Left ventricle myocardium superior (tissue), 1 donor: ENCODE measurements around the gene HPCAL4. TPM values are rescaled to one million over a fixed set of nuclear protein-coding genes. Genes with fewer than 3 reads are reported as not detected.
A peak's percentile ranks its signal among the peaks of the same experiment; 100 is the strongest.

Experiments used
- ATAC-seq: fragments of 200-7000 bp; cut with Tn5 transposase; one replicate; pipeline ENCODE4 v1.9.1; 2020; ENCODE audit warnings: mild to moderate bottlenecking, moderate library complexity
- DNase-seq: peaks from one replicate; pipeline ENCODE4 v3.0.0-alpha.2; 2020
- intact Hi-C: fragments of 100-400 bp; cut with micrococcal nuclease; formaldehyde crosslinking; loops from one replicate; pipeline ENCODE4 v1.11.0; 2022
- total RNA-seq: library from RNA; stranded (reverse); fragmentation: NEBNext Ultra II Directional; extraction: Animal tissue kit (Norgen Biotek cat#: 25700); gene quantifications from one replicate; pipeline ENCODE4 v1.2.1, GENCODE V29; 2021
- donor health status: DM: no; HTN: yes; CAD: no; lungs with severe emphysema.

Gene HPCAL4
- total RNA-seq, 1 donor from 2014 or later = 2.4 TPM

GRCh38 chr1:39659110-39659509, 32.1 kb downstream of the HPCAL4 start:
- ATAC-seq = no peak
- no peak for DNase-seq
- intact Hi-C loops = loop anchor here (10.0 kb wide), 1 partner anchor 66 kb away; no protein-coding TSS in a partner anchor

DNA sequence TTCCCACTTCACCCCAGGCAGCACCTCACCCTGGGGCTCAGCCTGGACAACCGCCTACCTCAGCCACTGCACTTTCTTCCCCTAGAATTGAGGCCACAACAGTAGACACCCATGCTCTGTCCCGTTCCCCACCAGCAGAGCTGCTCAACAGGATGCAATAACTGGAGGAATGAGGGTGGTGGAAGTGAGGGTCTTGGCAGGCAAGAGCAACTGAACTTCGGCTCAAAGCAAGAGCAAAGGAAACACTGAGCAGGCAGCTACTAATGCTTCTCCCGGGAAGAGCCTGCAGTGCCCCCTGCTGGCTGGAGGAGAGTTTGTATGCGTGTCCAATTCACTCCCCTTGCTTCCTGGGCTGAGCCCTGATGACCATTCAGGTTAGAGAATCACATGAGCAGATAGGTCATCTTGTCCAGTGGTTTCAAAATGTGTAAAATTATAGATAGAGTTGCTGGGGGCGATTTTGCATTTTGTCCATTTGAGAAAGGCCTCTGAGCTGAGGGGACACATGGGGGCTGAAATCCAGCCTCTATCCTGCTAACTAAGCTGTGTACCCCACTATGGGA, 33.2 kb downstream of the HPCAL4 start:
- intact Hi-C loops = loop anchor here (10.0 kb wide), 1 partner anchor 67 kb away; no protein-coding TSS in a partner anchor
- DNase-seq (peak; percentile 85), ATAC-seq (peak; percentile 48)

DNA sequence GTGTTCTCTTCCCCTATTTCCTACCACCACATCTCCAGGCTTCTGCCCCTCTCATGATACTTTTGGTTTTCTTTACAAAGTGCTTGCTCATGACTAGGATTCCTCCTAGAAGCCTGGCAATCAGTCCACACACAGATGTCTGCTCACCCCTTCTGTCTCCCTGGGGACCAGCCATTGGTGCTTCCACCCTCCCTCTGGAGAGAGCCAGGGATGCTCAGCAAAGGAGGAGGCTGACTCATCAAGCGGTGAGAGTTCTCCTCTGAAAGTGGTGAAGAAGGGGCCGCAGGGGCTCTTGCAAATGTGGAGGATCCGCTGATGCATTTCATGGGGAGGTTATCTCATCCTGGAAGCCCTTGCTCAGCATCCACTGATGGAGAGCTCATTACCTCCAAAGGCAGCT, 33.8 kb downstream of the HPCAL4 start:
- ATAC-seq = no peak
- intact Hi-C loops = loop anchor here (10.0 kb wide), 1 partner anchor 67 kb away; no protein-coding TSS in a partner anchor
- DNase-seq = no peak

- ATAC-seq = no peak
- intact Hi-C loops = loop anchor here (10.0 kb wide), 1 partner anchor 68 kb away; no protein-coding TSS in a partner anchor
- DNase-seq = no peak
These were observed 34.8 kb downstream of the HPCAL4 start for GRCh38 chr1:39656391-39656790.

DNA sequence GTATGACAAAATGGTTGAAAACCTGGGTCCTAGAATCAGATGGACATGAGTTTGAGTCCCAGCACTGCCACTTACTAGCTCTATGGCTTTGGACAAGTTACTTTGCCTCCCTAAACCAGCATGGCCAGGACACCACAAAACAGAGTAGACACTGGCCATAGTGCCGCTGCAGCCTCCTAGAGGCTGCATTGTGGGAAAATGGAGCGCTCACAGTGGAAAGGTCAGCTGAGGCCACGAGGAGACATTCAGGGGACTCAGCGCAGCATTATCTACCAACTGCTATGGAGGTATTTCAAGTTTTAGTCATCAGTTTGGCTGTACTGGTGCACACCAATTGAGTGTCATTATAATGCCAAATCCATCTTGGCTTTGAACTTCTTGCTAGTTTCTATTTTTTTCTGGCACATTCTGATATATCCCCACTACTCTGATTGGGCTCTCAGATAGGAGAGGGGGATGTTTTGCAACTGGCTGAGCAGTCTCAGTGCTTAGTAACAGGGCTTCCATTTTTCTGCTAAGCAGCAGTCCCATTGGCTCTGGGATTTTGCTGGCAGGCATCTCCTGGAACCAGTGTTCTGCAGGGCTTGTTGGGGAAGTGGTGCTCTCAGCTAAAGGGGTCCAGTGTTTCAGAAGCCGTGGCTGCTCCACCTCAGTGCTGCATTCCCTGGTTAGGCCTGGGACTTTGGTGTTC, 35.5 kb downstream of the HPCAL4 start:
- intact Hi-C loops = loop anchor here (10.0 kb wide), 1 partner anchor 69 kb away; no protein-coding TSS in a partner anchor
- ATAC-seq = peak; percentile 4
- DNase-seq = no peak

DNA sequence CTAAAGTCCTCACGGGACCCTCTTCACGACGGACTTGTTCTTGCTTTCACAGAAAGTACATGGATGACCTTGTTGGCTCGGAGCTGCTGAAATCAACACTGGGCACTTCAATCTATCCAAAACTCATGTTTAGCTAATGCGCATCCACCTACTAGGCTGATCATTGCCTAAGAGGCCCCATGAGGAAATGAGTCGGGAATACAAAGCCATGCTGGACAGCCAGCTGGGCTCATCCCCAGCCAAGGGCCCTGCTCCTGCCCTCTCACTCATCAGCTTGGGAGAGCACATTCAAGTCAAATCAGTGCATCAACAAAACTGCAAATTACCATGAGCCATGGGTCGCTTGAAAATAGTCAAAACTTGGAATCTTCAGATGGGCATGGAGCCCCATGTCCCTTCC, 36.9 kb downstream of the HPCAL4 start:
- intact Hi-C loops = loop anchor here (5.0 to 10.0 kb wide), 2 partner anchors 47 to 71 kb away; no protein-coding TSS in a partner anchor
- ATAC-seq (no peak), DNase-seq (no peak)

GRCh38 chr1:39653546-39654031, 37.6 kb downstream of the HPCAL4 start:
- intact Hi-C loops = loop anchor here (5.0 to 10.0 kb wide), 2 partner anchors 46 to 71 kb away; no protein-coding TSS in a partner anchor
- ATAC-seq = peak; percentile 66
- DNase-seq = peak; percentile 86

- no peak for DNase-seq
- intact Hi-C loops = loop anchor here (5.0 to 10.0 kb wide), 2 partner anchors 45 to 72 kb away; no protein-coding TSS in a partner anchor
- ATAC-seq = peak; percentile 2
These were observed 38.7 kb downstream of the HPCAL4 start for GRCh38 chr1:39652554-39652953.

DNA sequence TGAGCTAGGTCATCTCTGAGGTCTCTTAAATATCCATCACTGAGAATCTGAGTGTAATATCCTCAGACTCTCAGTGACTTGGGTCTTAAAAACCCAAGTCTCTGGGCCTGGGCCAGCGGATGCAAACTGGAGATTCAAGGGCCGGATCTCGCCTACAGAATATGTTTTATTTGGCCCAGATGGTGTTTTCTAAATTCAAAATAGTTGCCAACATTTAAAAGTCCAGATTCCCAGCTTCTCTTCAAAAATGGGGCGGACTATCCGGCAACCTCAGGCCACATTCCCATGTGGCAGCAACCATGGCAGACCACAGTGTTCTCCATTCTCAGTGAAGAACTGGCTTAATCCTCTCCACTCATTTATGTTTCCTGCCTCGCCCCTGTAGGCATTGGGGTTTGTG, 39.1 kb downstream of the HPCAL4 start:
- DNase-seq = peak; percentile 81
- ATAC-seq = peak; percentile 68
- intact Hi-C loops = loop anchor here (5.0 to 10.0 kb wide), 2 partner anchors 45 to 73 kb away; no protein-coding TSS in a partner anchor

- no peak for ATAC-seq
- no peak for DNase-seq
- intact Hi-C loops = loop anchor here (5.0 to 10.0 kb wide), 2 partner anchors 43 to 74 kb away; no protein-coding TSS in a partner anchor
These were observed 40.8 kb downstream of the HPCAL4 start for GRCh38 chr1:39650431-39650830.

GRCh38 chr1:39649636-39650185, 41.5 kb downstream of the HPCAL4 start:
- ATAC-seq (no peak), DNase-seq (no peak)
- intact Hi-C loops = loop anchor here (5.0 to 10.0 kb wide), 2 partner anchors 42 to 75 kb away; no protein-coding TSS in a partner anchor

GRCh38 chr1:39648496-39648895, 42.7 kb downstream of the HPCAL4 start:
- ATAC-seq = no peak
- intact Hi-C loops = no loop called here
- no peak for DNase-seq

- intact Hi-C loops = no loop called here
- DNase-seq (no peak), ATAC-seq (no peak)
These were observed 44.0 kb downstream of the HPCAL4 start for GRCh38 chr1:39647247-39647646.

DNA sequence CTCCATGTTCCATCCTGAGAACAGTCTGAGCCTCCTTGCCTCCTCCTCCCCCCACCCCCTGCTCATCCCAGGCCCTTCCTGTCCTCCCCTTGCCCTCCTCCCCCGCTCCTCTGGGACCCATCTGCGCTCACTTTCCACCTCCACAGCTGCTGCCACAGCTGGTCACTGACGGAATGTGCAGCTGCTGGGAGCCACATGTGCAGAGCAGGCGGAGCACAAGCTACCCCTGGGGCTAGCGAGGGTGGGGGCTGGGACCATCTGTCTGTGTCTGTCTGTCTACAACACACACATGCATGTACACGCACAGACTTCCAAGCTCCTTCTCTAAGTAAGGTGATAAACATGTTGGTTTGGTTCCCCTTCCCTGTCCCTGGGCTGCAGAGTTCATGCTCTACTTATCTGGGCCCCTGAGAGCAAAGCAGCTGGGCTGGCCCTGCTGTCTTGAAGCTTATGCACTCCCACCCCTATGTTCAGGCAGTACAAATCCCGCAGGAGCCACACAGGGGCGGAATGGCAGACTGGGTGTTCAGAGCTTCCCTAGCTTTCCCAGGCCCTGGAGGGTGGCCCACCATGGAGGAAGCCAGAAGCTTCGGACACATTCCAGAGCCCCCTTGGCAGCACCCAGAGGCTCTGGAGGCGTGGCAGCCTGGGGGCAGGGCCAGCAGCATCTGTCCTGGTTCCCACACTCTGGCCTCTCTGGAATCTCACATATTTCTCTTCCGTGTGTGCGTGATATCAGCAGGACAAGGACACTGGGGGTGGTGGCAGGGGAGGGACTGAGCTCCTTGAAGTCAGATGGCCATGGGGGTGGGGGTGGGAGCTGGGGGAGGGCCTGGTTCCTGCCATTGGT, 44.8 kb downstream of the HPCAL4 start:
- ATAC-seq (peak; percentile 88), DNase-seq (peak; percentile 93)
- intact Hi-C loops = no loop called here

DNA sequence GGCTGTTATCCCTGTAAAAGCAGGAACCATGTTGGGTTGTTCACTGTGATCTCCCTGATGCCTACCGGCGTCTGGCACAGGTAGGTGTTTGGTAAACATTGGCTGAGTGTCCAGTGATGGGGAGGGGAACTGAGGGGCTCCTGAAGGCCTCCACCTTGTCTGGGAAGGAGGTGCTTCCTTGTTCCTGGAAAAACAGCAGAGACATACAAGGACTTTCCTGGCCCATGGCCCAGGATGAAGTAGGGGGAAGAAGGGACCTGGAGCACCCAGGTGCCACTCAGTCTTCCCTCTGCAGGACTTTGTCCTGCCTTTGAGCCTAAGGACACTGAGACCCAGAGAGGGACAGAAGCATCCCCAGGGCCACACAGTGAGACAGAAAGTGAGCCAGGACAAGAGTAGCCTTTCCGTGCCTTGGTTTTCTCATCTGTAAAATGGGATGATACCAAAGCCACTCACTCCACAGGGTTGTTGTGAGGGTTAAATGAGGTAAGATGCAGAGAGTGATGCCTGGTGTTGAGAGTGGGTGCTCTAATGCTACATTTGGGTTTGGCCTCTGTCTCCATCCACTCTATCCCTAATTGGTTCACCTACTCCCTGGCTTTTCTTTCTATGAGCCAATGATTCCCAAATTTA, 45.7 kb downstream of the HPCAL4 start:
- intact Hi-C loops = no loop called here
- ATAC-seq = no peak

DNA sequence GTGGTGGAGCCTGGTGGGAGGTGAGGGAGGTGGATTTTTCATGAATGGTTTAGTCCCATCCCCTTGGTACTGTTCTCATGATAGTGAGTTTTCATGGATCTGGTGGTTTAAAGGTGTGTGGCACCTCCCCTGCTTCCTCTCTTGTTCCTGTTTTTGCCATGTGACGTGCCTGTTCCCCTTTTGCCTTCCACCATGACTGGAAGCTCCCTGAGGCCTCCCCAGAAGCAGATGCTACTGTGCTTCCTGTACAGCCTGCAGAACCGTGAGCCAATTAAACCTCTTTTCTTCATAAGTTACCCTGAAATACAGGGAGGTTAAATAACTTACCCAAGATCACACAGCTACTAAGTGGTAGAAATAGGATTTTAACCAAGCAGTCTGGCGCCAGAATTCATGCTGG, 47.5 kb downstream of the HPCAL4 start:
- ATAC-seq = no peak
- intact Hi-C loops = no loop called here
- no peak for DNase-seq

More for the DNA sequence above, 45.7 kb downstream of the HPCAL4 start:
- DNase-seq = no peak

- DNase-seq (no peak), ATAC-seq (no peak)
- intact Hi-C loops = no loop called here
These were observed 48.4 kb downstream of the HPCAL4 start for GRCh38 chr1:39642796-39643195.

GRCh38 chr1:39640861-39641260, 50.4 kb downstream of the HPCAL4 start:
- intact Hi-C loops = no loop called here
- DNase-seq (no peak), ATAC-seq (no peak)
